ENCODE results near the gene EPC2.
A peak's percentile ranks its signal among the peaks of the same experiment; 100 is the strongest.

The EPC2 gene

DNA sequence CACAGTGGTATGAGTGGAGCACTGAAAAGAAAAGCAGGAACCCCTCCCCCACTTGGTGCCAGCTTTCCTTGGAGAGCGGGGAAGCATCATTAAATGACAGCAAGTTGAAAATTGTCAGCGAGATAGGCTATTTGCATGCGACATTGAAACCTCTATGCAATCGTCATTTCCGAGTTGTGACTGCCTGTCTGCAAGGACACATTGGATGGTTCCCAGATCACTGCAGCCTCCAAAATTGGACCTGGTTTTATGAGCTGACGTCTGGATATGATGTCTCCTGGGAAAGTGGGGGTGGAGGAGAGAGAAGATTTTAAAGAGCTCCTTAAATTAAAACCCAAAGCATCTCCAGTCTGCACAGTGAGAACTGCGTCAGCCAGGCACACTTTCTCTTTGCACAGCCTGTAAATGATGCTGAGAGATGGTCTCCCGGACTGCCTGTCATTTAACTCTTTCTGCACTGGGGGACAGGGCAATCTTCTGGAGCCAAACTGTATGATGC lies 172.7 kb downstream of the EPC2 start (continued):
- TF ChIP-seq, protein P1, sequence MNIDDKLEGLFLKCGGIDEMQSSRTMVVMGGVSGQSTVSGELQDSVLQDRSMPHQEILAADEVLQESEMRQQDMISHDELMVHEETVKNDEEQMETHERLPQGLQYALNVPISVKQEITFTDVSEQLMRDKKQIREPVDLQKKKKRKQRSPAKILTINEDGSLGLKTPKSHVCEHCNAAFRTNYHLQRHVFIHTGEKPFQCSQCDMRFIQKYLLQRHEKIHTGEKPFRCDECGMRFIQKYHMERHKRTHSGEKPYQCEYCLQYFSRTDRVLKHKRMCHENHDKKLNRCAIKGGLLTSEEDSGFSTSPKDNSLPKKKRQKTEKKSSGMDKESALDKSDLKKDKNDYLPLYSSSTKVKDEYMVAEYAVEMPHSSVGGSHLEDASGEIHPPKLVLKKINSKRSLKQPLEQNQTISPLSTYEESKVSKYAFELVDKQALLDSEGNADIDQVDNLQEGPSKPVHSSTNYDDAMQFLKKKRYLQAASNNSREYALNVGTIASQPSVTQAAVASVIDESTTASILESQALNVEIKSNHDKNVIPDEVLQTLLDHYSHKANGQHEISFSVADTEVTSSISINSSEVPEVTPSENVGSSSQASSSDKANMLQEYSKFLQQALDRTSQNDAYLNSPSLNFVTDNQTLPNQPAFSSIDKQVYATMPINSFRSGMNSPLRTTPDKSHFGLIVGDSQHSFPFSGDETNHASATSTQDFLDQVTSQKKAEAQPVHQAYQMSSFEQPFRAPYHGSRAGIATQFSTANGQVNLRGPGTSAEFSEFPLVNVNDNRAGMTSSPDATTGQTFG (tag by site-specific recombination; IDR thresholded peaks at IDR 0.05; ENCODE audit: borderline replicate concordance): no peak
- TF ChIP-seq ZNF202 (tag by site-specific recombination; IDR thresholded peaks at IDR 0.05; ENCODE audit: borderline replicate concordance) (no peak), ZNF473 (tag by site-specific recombination; IDR thresholded peaks at IDR 0.05) (no peak), ZNF629 (tag by site-specific recombination; IDR thresholded peaks at IDR 0.05) (peak; percentile 48), ZFP37 (tag by site-specific recombination; IDR thresholded peaks at IDR 0.05) (no peak), ZNF335 (tag by site-specific recombination; conservative IDR thresholded peaks at IDR 0.05) (peak; percentile 39; the same call in 1 of the 2 replicates), ZBTB17 (tag by site-specific recombination; IDR thresholded peaks at IDR 0.05) (peak; percentile 81), ZNF302 (tag by site-specific recombination; IDR thresholded peaks at IDR 0.05; ENCODE audit: low read depth) (no peak)

- no peak overlapping the region for H3K4me3 ChIP-seq (ENCODE audit: low read depth, low read length)
- no peaks in the 10 kb centered on the region for H3K9me3 ChIP-seq (ENCODE audit: control insufficient read depth, insufficient read depth, low read depth, low read length)
- H3K4me1 ChIP-seq (ENCODE audit: control insufficient read depth, insufficient read depth, low read length): peaks cover 9% of the 10 kb centered on the region
- H3K27ac ChIP-seq (ENCODE audit: extremely low read depth, low read depth, low read length): no peak overlapping the region
- no peaks in the 10 kb centered on the region for H3K36me3 ChIP-seq (ENCODE audit: control insufficient read depth in 2 of 2, insufficient read depth in 1 of 2, low read length in 2 of 2)
- CTCF ChIA-PET: interaction anchor here (0.6 kb wide), 1 partner anchor 38 kb away, joined by 3 read pairs; no protein-coding TSS in a partner anchor
- TF ChIP-seq ZNF416 (tag by site-specific recombination; IDR thresholded peaks at IDR 0.05): no peak
- TF ChIP-seq, protein P2, sequence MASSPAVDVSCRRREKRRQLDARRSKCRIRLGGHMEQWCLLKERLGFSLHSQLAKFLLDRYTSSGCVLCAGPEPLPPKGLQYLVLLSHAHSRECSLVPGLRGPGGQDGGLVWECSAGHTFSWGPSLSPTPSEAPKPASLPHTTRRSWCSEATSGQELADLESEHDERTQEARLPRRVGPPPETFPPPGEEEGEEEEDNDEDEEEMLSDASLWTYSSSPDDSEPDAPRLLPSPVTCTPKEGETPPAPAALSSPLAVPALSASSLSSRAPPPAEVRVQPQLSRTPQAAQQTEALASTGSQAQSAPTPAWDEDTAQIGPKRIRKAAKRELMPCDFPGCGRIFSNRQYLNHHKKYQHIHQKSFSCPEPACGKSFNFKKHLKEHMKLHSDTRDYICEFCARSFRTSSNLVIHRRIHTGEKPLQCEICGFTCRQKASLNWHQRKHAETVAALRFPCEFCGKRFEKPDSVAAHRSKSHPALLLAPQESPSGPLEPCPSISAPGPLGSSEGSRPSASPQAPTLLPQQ (tag by site-specific recombination; IDR thresholded peaks at IDR 0.05): no peak
- TF ChIP-seq KLF9 (tag by site-specific recombination; IDR thresholded peaks at IDR 0.05; ENCODE audit: low read depth): no peak
- TF ChIP-seq ZEB2 (tag by site-specific recombination; IDR thresholded peaks at IDR 0.05): no peak
- TF ChIP-seq ZNF302 (tag by site-specific recombination; IDR thresholded peaks at IDR 0.05; ENCODE audit: low read depth): no peak
- no peak for TF ChIP-seq PRDM1 (tag by site-specific recombination; IDR thresholded peaks at IDR 0.05)
- no peak for TF ChIP-seq ZNF394 (tag by site-specific recombination; IDR thresholded peaks at IDR 0.05; ENCODE audit: borderline replicate concordance)
- POLR2A ChIA-PET: no interaction called here
These were observed 174.6 kb downstream of the EPC2 start for GRCh38 chr2:148819019-148819585.

DNA sequence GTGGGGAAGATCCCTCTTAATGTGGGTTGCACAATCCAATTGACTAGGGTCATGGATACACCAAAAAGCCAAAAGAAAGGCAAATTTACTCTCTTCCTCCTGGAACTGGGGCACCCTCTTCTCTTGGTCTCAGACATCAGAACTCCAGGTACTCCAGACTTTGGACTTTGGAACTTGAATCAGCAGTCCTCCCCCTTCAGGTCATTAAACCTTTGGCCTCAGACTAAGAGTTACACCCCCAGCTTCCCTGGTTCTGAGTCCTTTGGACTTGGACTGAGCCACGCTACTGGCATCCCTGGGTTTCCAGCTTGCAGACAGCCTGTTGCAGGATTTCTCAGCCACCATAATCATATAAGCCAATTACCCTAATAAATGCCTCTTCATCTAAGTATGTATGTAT lies 179.6 kb downstream of the EPC2 start:
- TF ChIP-seq ZNF473 (tag by site-specific recombination; IDR thresholded peaks at IDR 0.05): no peak
- Histone ChIP-seq H3K4me1 (ENCODE audit: control insufficient read depth, insufficient read depth, low read length) (no peaks in the 10 kb centered on the region), H3K27ac (ENCODE audit: extremely low read depth, low read depth, low read length) (no peak overlapping the region), H3K36me3 (ENCODE audit: control insufficient read depth in 2 of 2, insufficient read depth in 1 of 2, low read length in 2 of 2) (no peaks in the 10 kb centered on the region), H3K4me3 (ENCODE audit: low read depth, low read length) (no peak overlapping the region), H3K9me3 (ENCODE audit: control insufficient read depth, insufficient read depth, low read depth, low read length) (no peaks in the 10 kb centered on the region)
- CTCF ChIA-PET: interaction anchor here (0.6 kb wide), 1 partner anchor 25 kb away, joined by 4 read pairs; no protein-coding TSS in a partner anchor
- POLR2A ChIA-PET: no interaction called here

- ChIA-PET POLR2A (no interaction called here), CTCF (no interaction called here)
- no peaks in the 10 kb centered on the region for H3K36me3 ChIP-seq (ENCODE audit: control insufficient read depth in 2 of 2, insufficient read depth in 1 of 2, low read length in 2 of 2)
- no peaks in the 10 kb centered on the region for H3K9me3 ChIP-seq (ENCODE audit: control insufficient read depth, insufficient read depth, low read depth, low read length)
- no peaks in the 10 kb centered on the region for H3K4me1 ChIP-seq (ENCODE audit: control insufficient read depth, insufficient read depth, low read length)
- H3K4me3 ChIP-seq (ENCODE audit: low read depth, low read length): no peak overlapping the region
- H3K27ac ChIP-seq (ENCODE audit: extremely low read depth, low read depth, low read length): no peak overlapping the region
- no peak for TF ChIP-seq GLI4 (tag by site-specific recombination; IDR thresholded peaks at IDR 0.05)
- TF ChIP-seq, protein P3, sequence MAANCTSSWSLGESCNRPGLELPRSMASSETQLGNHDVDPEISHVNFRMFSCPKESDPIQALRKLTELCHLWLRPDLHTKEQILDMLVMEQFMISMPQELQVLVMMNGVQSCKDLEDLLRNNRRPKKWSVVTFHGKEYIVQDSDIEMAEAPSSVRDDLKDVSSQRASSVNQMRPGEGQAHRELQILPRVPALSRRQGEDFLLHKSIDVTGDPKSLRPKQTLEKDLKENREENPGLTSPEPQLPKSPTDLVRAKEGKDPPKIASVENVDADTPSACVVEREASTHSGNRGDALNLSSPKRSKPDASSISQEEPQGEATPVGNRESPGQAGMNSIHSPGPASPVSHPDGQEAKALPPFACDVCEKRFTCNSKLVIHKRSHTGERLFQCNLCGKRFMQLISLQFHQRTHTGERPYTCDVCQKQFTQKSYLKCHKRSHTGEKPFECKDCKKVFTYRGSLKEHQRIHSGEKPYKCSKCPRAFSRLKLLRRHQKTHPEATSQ (tag by site-specific recombination; IDR thresholded peaks at IDR 0.05): no peak
- TF ChIP-seq TCF7L2 (IDR thresholded peaks at IDR 0.05; ENCODE audit: borderline replicate concordance, low read depth, low read length): no peak
- TF ChIP-seq, protein P4, sequence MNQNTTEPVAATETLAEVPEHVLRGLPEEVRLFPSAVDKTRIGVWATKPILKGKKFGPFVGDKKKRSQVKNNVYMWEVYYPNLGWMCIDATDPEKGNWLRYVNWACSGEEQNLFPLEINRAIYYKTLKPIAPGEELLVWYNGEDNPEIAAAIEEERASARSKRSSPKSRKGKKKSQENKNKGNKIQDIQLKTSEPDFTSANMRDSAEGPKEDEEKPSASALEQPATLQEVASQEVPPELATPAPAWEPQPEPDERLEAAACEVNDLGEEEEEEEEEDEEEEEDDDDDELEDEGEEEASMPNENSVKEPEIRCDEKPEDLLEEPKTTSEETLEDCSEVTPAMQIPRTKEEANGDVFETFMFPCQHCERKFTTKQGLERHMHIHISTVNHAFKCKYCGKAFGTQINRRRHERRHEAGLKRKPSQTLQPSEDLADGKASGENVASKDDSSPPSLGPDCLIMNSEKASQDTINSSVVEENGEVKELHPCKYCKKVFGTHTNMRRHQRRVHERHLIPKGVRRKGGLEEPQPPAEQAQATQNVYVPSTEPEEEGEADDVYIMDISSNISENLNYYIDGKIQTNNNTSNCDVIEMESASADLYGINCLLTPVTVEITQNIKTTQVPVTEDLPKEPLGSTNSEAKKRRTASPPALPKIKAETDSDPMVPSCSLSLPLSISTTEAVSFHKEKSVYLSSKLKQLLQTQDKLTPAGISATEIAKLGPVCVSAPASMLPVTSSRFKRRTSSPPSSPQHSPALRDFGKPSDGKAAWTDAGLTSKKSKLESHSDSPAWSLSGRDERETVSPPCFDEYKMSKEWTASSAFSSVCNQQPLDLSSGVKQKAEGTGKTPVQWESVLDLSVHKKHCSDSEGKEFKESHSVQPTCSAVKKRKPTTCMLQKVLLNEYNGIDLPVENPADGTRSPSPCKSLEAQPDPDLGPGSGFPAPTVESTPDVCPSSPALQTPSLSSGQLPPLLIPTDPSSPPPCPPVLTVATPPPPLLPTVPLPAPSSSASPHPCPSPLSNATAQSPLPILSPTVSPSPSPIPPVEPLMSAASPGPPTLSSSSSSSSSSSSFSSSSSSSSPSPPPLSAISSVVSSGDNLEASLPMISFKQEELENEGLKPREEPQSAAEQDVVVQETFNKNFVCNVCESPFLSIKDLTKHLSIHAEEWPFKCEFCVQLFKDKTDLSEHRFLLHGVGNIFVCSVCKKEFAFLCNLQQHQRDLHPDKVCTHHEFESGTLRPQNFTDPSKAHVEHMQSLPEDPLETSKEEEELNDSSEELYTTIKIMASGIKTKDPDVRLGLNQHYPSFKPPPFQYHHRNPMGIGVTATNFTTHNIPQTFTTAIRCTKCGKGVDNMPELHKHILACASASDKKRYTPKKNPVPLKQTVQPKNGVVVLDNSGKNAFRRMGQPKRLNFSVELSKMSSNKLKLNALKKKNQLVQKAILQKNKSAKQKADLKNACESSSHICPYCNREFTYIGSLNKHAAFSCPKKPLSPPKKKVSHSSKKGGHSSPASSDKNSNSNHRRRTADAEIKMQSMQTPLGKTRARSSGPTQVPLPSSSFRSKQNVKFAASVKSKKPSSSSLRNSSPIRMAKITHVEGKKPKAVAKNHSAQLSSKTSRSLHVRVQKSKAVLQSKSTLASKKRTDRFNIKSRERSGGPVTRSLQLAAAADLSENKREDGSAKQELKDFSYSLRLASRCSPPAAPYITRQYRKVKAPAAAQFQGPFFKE (tag by site-specific recombination; IDR thresholded peaks at IDR 0.05; ENCODE audit: borderline replicate concordance): no peak
These were observed 182.2 kb downstream of the EPC2 start for GRCh38 chr2:148826791-148827190.

Data from HEK293 (cell line).